Measurements from ENCODE around the gene OR52K2. TPM values are rescaled to one million over a fixed set of nuclear protein-coding genes. Genes with fewer than 3 reads are reported as not detected.

The OR52K2 gene
- total RNA-seq, 1 experiment from 2014 or later = not detected

- no peak overlapping the region for H3K4me3 Mint-ChIP-seq (ENCODE audit: unreplicated experiment)
- no peaks in the 10 kb centered on the region for H3K36me3 Mint-ChIP-seq (ENCODE audit: insufficient read depth, unreplicated experiment)
- Histone ChIP-seq H3K4me1 (no peaks in the 10 kb centered on the region), H3K4me3 (ENCODE audit: low read depth, low read length) (no peak overlapping the region), H3K36me3 (ENCODE audit: control insufficient read depth, insufficient read depth, low read length) (no peaks in the 10 kb centered on the region), H3K9me3 (0 out of 2 replicates have a peak, but pooled peaks cover 4% of the 10 kb centered on the region), H3K27me3 (replicated peaks; ENCODE audit: control insufficient read depth, insufficient read depth, low read length) (no peaks in the 10 kb centered on the region)
- no peak for TF ChIP-seq CTCF (IDR thresholded peaks at IDR 0.05; ENCODE audit: insufficient read depth in 1 of 2, low read depth in 1 of 2, low read length in 1 of 2, severe bottlenecking in 1 of 2, unreplicated experiment in 1 of 2)
- peaks cover 5% of the 10 kb centered on the region for H3K27me3 Mint-ChIP-seq (ENCODE audit: insufficient read depth, unreplicated experiment)
- no TSS peak for BruUV-seq (replicated peaks)
- H3K27ac Mint-ChIP-seq (ENCODE audit: unreplicated experiment) = no peak overlapping the region
- H3K9me3 Mint-ChIP-seq (ENCODE audit: unreplicated experiment) = peaks cover 17% of the 10 kb centered on the region
- intact Hi-C loops (cut with micrococcal nuclease; ENCODE audit: unreplicated experiment) = no loop called here
- ChIA-PET POLR2A (no interaction called here), CTCF (no interaction called here)
- no peaks in the 10 kb centered on the region for H3K4me1 Mint-ChIP-seq (ENCODE audit: low read depth, unreplicated experiment)
- no peak for DNase-seq
These were observed 18.9 kb downstream of the OR52K2 start for GRCh38 chr11:4467811-4468606.

GRCh38 chr11:4479644-4480043, 30.5 kb downstream of the OR52K2 start:
- Mint-ChIP-seq H3K4me3 (ENCODE audit: unreplicated experiment) (no peak overlapping the region), H3K9me3 (ENCODE audit: unreplicated experiment) (no peaks in the 10 kb centered on the region), H3K27me3 (ENCODE audit: insufficient read depth, unreplicated experiment) (peaks cover 13% of the 10 kb centered on the region), H3K27ac (ENCODE audit: unreplicated experiment) (no peak overlapping the region), H3K36me3 (ENCODE audit: insufficient read depth, unreplicated experiment) (no peaks in the 10 kb centered on the region), H3K4me1 (ENCODE audit: low read depth, unreplicated experiment) (peaks cover 8% of the 10 kb centered on the region)
- Histone ChIP-seq H3K27me3 (replicated peaks; ENCODE audit: control insufficient read depth, insufficient read depth, low read length) (no peaks in the 10 kb centered on the region; the same call in 1 of the 2 replicates), H3K9me3 (no peaks in the 10 kb centered on the region), H3K36me3 (ENCODE audit: control insufficient read depth, insufficient read depth, low read length) (no peaks in the 10 kb centered on the region), H3K4me1 (no peaks in the 10 kb centered on the region), H3K4me3 (ENCODE audit: low read depth, low read length) (no peak overlapping the region)
- TF ChIP-seq CTCF (IDR thresholded peaks at IDR 0.05; ENCODE audit: insufficient read depth in 1 of 2, low read depth in 1 of 2, low read length in 1 of 2, severe bottlenecking in 1 of 2, unreplicated experiment in 1 of 2) = no peak
- BruUV-seq (replicated peaks) = no TSS peak
- CTCF ChIA-PET = no interaction called here
- intact Hi-C loops (cut with micrococcal nuclease; ENCODE audit: unreplicated experiment) = no loop called here
- POLR2A ChIA-PET = no interaction called here
- DNase-seq = no peak

GRCh38 chr11:4480577-4481239, 31.6 kb downstream of the OR52K2 start:
- no peak overlapping the region for H3K27ac Mint-ChIP-seq (ENCODE audit: unreplicated experiment)
- BruUV-seq (replicated peaks) = no TSS peak
- no peaks in the 10 kb centered on the region; the same call in 1 of the 2 replicates for H3K27me3 ChIP-seq (replicated peaks; ENCODE audit: control insufficient read depth, insufficient read depth, low read length)
- H3K4me1 Mint-ChIP-seq (ENCODE audit: low read depth, unreplicated experiment) = peaks cover 8% of the 10 kb centered on the region
- intact Hi-C loops (cut with micrococcal nuclease; ENCODE audit: unreplicated experiment) = no loop called here
- H3K9me3 ChIP-seq = no peaks in the 10 kb centered on the region
- H3K9me3 Mint-ChIP-seq (ENCODE audit: unreplicated experiment) = no peaks in the 10 kb centered on the region
- no peak overlapping the region for H3K4me3 ChIP-seq (ENCODE audit: low read depth, low read length)
- peaks cover 5% of the 10 kb centered on the region for H3K27me3 Mint-ChIP-seq (ENCODE audit: insufficient read depth, unreplicated experiment)
- H3K36me3 ChIP-seq (ENCODE audit: control insufficient read depth, insufficient read depth, low read length) = no peaks in the 10 kb centered on the region
- DNase-seq = no peak
- ChIA-PET CTCF (no interaction called here), POLR2A (no interaction called here)
- no peak for TF ChIP-seq CTCF (IDR thresholded peaks at IDR 0.05; ENCODE audit: insufficient read depth in 1 of 2, low read depth in 1 of 2, low read length in 1 of 2, severe bottlenecking in 1 of 2, unreplicated experiment in 1 of 2)
- no peaks in the 10 kb centered on the region for H3K4me1 ChIP-seq
- no peaks in the 10 kb centered on the region for H3K36me3 Mint-ChIP-seq (ENCODE audit: insufficient read depth, unreplicated experiment)
- H3K4me3 Mint-ChIP-seq (ENCODE audit: unreplicated experiment) = no peak overlapping the region
